Left renal pelvis (tissue), 4 donors: ENCODE measurements around the gene ACRBP. TPM values are rescaled to one million over a fixed set of nuclear protein-coding genes. Genes with fewer than 3 reads are reported as not detected.

ENCODE experiments used
- polyA plus RNA-seq, 4 donors: library from polyadenylated mRNA; unstranded; fragments of 120-200 nt; gene quantifications; one replicate each; pipeline ENCODE4 v1.2.1, GENCODE V29; 2013; ENCODE audit not compliant: insufficient read length in 4 of 4

The ACRBP gene
- polyA plus RNA-seq, 4 donors = 3.1 to 6.8 (median 3.9) TPM

Other genes starting within 250 kb of the ACRBP start
- 1 to 10 TPM in 3 of 4 donors, under 1 TPM in 1; 0.82 to 1.6 (median 1.2) TPM for gene CD27, start 202.5 kb downstream of the ACRBP start, polyA plus RNA-seq
- gene TAPBPL, start 195.4 kb downstream of the ACRBP start, polyA plus RNA-seq = 10 to 100 TPM; 11.4 to 23.1 (median 16.9) TPM
- gene VAMP1, start 176.8 kb downstream of the ACRBP start, polyA plus RNA-seq = 10 to 100 TPM; 10.1 to 11.9 (median 10.5) TPM
- 100 to 1,000 TPM; 143 to 185 (median 168) TPM for gene MRPL51, start 154.2 kb downstream of the ACRBP start, polyA plus RNA-seq
- 10 to 100 TPM; 52.6 to 63.6 (median 61.8) TPM for gene NCAPD2, start 153.3 kb downstream of the ACRBP start, polyA plus RNA-seq
- 1,000 to 10,000 TPM; 1,094 to 2,101 (median 1,851) TPM for gene GAPDH, start 112.9 kb downstream of the ACRBP start, polyA plus RNA-seq
- gene IFFO1, start 91.4 kb downstream of the ACRBP start, polyA plus RNA-seq = 10 to 100 TPM; 11.8 to 23.9 (median 17.7) TPM
- gene NOP2, start 79.1 kb downstream of the ACRBP start, polyA plus RNA-seq = 10 to 100 TPM; 19.7 to 36.1 (median 26.3) TPM
- 100 to 1,000 TPM; 176 to 296 (median 281) TPM for gene CHD4, start 40.1 kb downstream of the ACRBP start, polyA plus RNA-seq
- gene LPAR5, start 11.5 kb downstream of the ACRBP start, polyA plus RNA-seq = 1 to 10 TPM; 1.1 to 2.2 (median 1.4) TPM
- 100 to 1,000 TPM in 3 of 4 donors, 10 to 100 TPM in 1; 96.8 to 126 (median 114) TPM for gene ING4, start 15.7 kb upstream of the ACRBP start, polyA plus RNA-seq
- 10 to 100 TPM; 75.0 to 94.3 (median 87.7) TPM for gene ZNF384, start 41.9 kb upstream of the ACRBP start, polyA plus RNA-seq
- gene PIANP, start 53.4 kb upstream of the ACRBP start, polyA plus RNA-seq = 10 to 100 TPM; 10.4 to 16.3 (median 14.3) TPM
- gene COPS7A, start 76.6 kb upstream of the ACRBP start, polyA plus RNA-seq = 10 to 100 TPM; 57.7 to 68.9 (median 66.8) TPM
- 100 to 1,000 TPM; 156 to 226 (median 194) TPM for gene MLF2, start 105.7 kb upstream of the ACRBP start, polyA plus RNA-seq
- 100 to 1,000 TPM; 503 to 684 (median 585) TPM for gene PTMS, start 118.9 kb upstream of the ACRBP start, polyA plus RNA-seq
- 1 to 10 TPM in 2 of 4 donors, under 1 TPM in 2; 0.89 to 6.2 (median 2.1) TPM for gene LAG3, start 125.1 kb upstream of the ACRBP start, polyA plus RNA-seq
- 10 to 100 TPM; 18.7 to 31.0 (median 26.5) TPM for gene CD4, start 142.1 kb upstream of the ACRBP start, polyA plus RNA-seq
- 10 to 100 TPM; 26.1 to 31.5 (median 29.5) TPM for gene GPR162, start 174.4 kb upstream of the ACRBP start, polyA plus RNA-seq
- 10 to 100 TPM; 27.5 to 80.9 (median 33.6) TPM for gene P3H3, start 181.0 kb upstream of the ACRBP start, polyA plus RNA-seq
- gene GNB3, start 193.5 kb upstream of the ACRBP start, polyA plus RNA-seq = 10 to 100 TPM in 1 of 4 donors, 1 to 10 TPM in 3; 4.4 to 14.0 (median 6.8) TPM
- 10 to 100 TPM; 26.1 to 31.9 (median 27.9) TPM for gene CDCA3, start 203.9 kb upstream of the ACRBP start, polyA plus RNA-seq
- 10 to 100 TPM; 47.3 to 64.0 (median 61.0) TPM for gene USP5, start 204.7 kb upstream of the ACRBP start, polyA plus RNA-seq
- gene TPI1, start 220.1 kb upstream of the ACRBP start, polyA plus RNA-seq = 100 to 1,000 TPM; 328 to 571 (median 548) TPM
- 10 to 100 TPM in 1 of 4 donors, 1 to 10 TPM in 3; 5.4 to 19.8 (median 7.3) TPM for gene SPSB2, start 225.9 kb upstream of the ACRBP start, polyA plus RNA-seq